Liver (tissue), 9 donors: ENCODE measurements around the gene ZNF423. TPM values are rescaled to one million over a fixed set of nuclear protein-coding genes. Genes with fewer than 3 reads are reported as not detected.

ENCODE experiments used
- DNase-seq: peaks from one replicate; pipeline ENCODE4 v3.0.0-alpha.2; 2017; ENCODE audit warnings: low spot score
- H3K27ac ChIP-seq, 2 donors: one replicate each; pipeline ENCODE4 v1.7.0; 2013; ENCODE audit warnings: inconsistent platforms in 2 of 2, low read length in 2 of 2, control low read depth in 1 of 2, low read depth in 1 of 2, mild to moderate bottlenecking in 1 of 2
- H3K27me3 ChIP-seq, 4 donors: one replicate each; pipeline versions ENCODE4 v1.6.1 to v1.7.0; 2013; ENCODE audit warnings: low read length in 3 of 4, inconsistent platforms in 1 of 4, mild to moderate bottlenecking in 1 of 4, moderate library complexity in 1 of 4; ENCODE audit not compliant: control insufficient read depth in 4 of 4, insufficient read depth in 4 of 4
- H3K36me3 ChIP-seq, 4 donors: one replicate each; pipeline versions ENCODE4 v1.6.1 to v1.7.0; 2013; ENCODE audit warnings: low read length in 3 of 4, mild to moderate bottlenecking in 3 of 4, low read depth in 1 of 4, moderate library complexity in 1 of 4; ENCODE audit not compliant: control insufficient read depth in 4 of 4, insufficient read depth in 3 of 4
- H3K4me1 ChIP-seq, 4 donors: one replicate each; pipeline versions ENCODE4 v1.6.1 to v1.7.0; 2013; ENCODE audit warnings: low read length in 3 of 4, mild to moderate bottlenecking in 3 of 4, moderate library complexity in 1 of 4; ENCODE audit not compliant: control insufficient read depth in 4 of 4, insufficient read depth in 4 of 4
- H3K4me3 ChIP-seq, 3 donors: one replicate each; pipeline versions ENCODE4 v1.6.1 to v1.7.0; 2013; ENCODE audit warnings: low read length in 3 of 3, control low read depth in 1 of 3, low read depth in 1 of 3, mild to moderate bottlenecking in 1 of 3
- H3K9ac ChIP-seq, 2 donors: one replicate each; pipeline ENCODE4 v1.7.0; 2013; ENCODE audit warnings: low read length in 2 of 2, mild to moderate bottlenecking in 2 of 2, moderate library complexity in 2 of 2, control low read depth in 1 of 2, low read depth in 1 of 2
- H3K9me3 ChIP-seq, 4 donors: one replicate each; pipeline versions ENCODE4 v1.6.1 to v1.7.0; 2013; ENCODE audit warnings: low read length in 3 of 4; ENCODE audit not compliant: control insufficient read depth in 4 of 4
- EGR1 ChIP-seq, 2 donors: IDR thresholded peaks; 2 replicates each; pipeline ENCODE4 v1.6.1; 2016 to 2018; ENCODE audit warnings: antibody characterized with exemption in 2 of 2, low read depth in 2 of 2
- FOXA2 ChIP-seq: IDR thresholded peaks from 2 replicates; pipeline ENCODE4 v1.6.1; 2016; ENCODE audit warnings: antibody characterized with exemption
- HNF4A ChIP-seq, 2 donors: conservative IDR thresholded peaks; 2 replicates each; pipeline ENCODE4 v1.6.1; 2016; ENCODE audit warnings: antibody characterized with exemption in 2 of 2, mild to moderate bottlenecking in 2 of 2
- HNF4G ChIP-seq: IDR thresholded peaks from 2 replicates; pipeline ENCODE4 v1.6.1; 2016; ENCODE audit warnings: antibody characterized with exemption
- JUND ChIP-seq, 2 donors: IDR thresholded peaks; 2 replicates each; pipeline ENCODE4 v1.6.1; 2016; ENCODE audit warnings: antibody characterized with exemption in 2 of 2
- NR2F2 ChIP-seq: IDR thresholded peaks from 2 replicates; pipeline ENCODE4 v1.6.1; 2016; ENCODE audit warnings: antibody characterized with exemption
- RAD21 ChIP-seq, 2 donors: IDR thresholded peaks; 2 replicates each; pipeline ENCODE4 v1.6.1; 2016; ENCODE audit warnings: antibody characterized with exemption in 2 of 2, mild to moderate bottlenecking in 2 of 2
- RXRA ChIP-seq, 2 donors: IDR thresholded peaks; 2 replicates each; pipeline ENCODE4 v1.6.1; 2017 to 2018; ENCODE audit warnings: antibody characterized with exemption in 2 of 2, mild to moderate bottlenecking in 1 of 2
- SP1 ChIP-seq: IDR thresholded peaks from 2 replicates; pipeline ENCODE4 v1.6.1; 2018; ENCODE audit warnings: antibody characterized with exemption, mild to moderate bottlenecking
- TAF1 ChIP-seq: conservative IDR thresholded peaks from 2 replicates; pipeline ENCODE4 v1.6.1; 2016; ENCODE audit warnings: antibody characterized with exemption, mild to moderate bottlenecking
- WGBS: extraction: QIAGEN DNeasy Blood & Tissue Kit; methylation state at CpG from one replicate; pipeline ENCODE4 v1.1.7; 2013; 5-methylcytosine and 5-hydroxymethylcytosine counted together
- polyA plus RNA-seq, 2 donors: library from polyadenylated mRNA; stranded (reverse) in 1 of 2; unstranded in 1 of 2; fragments of 200-250 nt in 1 of 2; fragments of >200 nt in 1 of 2; fragmentation: Nextera tagmentation in 1 of 2; extraction: Ambion mirVana in 1 of 2; gene quantifications; one replicate each; pipeline versions ENCODE4 v1.2.1 to v1.2.3, GENCODE V29; 2013 to 2015
- total RNA-seq, 2 donors: library from RNA; depleted of rRNA; stranded (reverse); fragments of >200 nt; gene quantifications; one replicate each; pipeline ENCODE4 v1.2.3, GENCODE V29; 2014
- TF ChIP-seq, protein P1 (sequence below): IDR thresholded peaks from 2 replicates; pipeline ENCODE4 v1.6.1; 2016; ENCODE audit warnings: antibody characterized with exemption
- TF ChIP-seq, protein P2 (sequence below): IDR thresholded peaks from 2 replicates; pipeline ENCODE4 v1.6.1; 2016; ENCODE audit warnings: antibody characterized with exemption
- TF ChIP-seq, protein P3 (sequence below): IDR thresholded peaks from 2 replicates; pipeline ENCODE4 v1.6.1; 2016; ENCODE audit warnings: antibody characterized with exemption
- TF ChIP-seq, protein P4 (sequence below): IDR thresholded peaks from 2 replicates; pipeline ENCODE4 v1.6.1; 2016; ENCODE audit warnings: antibody characterized with exemption, mild to moderate bottlenecking
- TF ChIP-seq, protein P5 (sequence below): fragments of 150-350 bp; IDR thresholded peaks from 2 replicates; pipeline ENCODE4 v1.5.1; 2017; ENCODE audit warnings: improper control_type of control experiment, low read depth, low read length; ENCODE audit not compliant: missing input control
- donor health status: healthy.
- donor health status: healthy.
- donor health status: healthy.
- donor health status: healthy.
- donor health status: healthy.

Gene ZNF423
- total and polyA plus RNA-seq, 4 donors, result 0.24 to 1.6 (median 0.39) TPM

DNA sequence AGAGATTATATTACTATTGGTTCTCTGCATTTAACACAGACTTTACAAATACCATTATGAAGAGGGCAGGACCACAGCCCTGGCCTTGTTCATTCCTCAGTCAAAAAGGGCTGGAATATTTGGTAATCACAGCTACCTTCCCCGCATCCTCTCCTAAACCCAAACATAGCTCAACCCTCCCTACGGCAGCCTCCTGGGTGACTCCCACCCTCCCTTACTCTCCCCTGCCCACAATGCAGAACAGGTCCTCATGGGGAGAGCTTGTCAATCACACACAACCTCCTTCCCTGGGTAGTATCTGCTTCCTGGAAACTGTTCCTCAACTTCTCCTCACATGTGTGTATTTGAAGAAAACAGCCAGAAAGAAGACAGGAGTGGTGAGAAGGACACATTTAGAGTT lies 258.1 kb downstream of the ZNF423 start:
- H3K36me3 ChIP-seq, result no peaks in the 10 kb centered on the region
- no peak for DNase-seq
- no peaks in the 10 kb centered on the region for H3K4me1 ChIP-seq
- no peak overlapping the region for H3K4me3 ChIP-seq
- no peaks in the 10 kb centered on the region for H3K27me3 ChIP-seq
- no peaks in the 10 kb centered on the region for H3K9me3 ChIP-seq
- WGBS, result 84% methylated on average over 2 of the region's 2 CpGs
- no peak overlapping the region for H3K9ac ChIP-seq
- TF ChIP-seq FOXA2 (no peak), SP1 (no peak), RXRA (IDR thresholded peaks at IDR 0.05) (no peak), HNF4A (conservative IDR thresholded peaks at IDR 0.05) (no peak)
- H3K27ac ChIP-seq, result no peak overlapping the region

DNA sequence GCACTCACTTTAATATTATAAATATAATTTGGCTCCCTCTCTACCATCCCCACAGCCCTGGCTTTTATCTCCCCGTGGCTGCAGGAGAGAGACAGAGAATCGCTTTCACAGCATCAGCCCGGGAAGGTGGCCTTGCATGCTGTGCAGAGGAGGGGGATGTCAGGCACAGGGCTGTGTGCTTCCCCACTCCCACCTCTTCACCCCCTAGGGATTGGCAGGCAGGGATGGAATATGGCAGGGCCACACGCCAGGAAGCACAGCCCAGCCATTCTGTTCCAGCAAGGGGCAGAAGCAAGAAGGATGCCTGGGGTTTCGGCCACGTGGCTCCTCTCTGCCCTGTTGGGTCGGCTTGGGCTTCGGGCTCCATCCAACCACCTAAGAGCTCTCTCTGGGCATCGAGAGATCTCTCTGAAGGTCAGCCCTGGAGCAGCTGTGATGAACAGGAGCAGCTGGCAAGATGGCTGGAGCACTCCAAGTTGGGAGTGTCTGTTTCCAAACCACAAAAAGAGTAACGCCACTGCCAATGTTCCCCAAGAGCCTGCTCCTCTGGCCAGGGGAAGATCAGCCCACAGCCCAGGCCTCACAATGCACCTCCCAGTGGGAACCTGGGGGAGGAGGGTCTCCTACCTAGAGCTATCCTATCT lies 259.1 kb downstream of the ZNF423 start:
- TF ChIP-seq FOXA2 (no peak), HNF4G (no peak), RAD21 (IDR thresholded peaks at IDR 0.05) (no peak), EGR1 (IDR thresholded peaks at IDR 0.05; ENCODE audit: low read depth in 2 of 2) (no peak)
- TF ChIP-seq, protein P1, sequence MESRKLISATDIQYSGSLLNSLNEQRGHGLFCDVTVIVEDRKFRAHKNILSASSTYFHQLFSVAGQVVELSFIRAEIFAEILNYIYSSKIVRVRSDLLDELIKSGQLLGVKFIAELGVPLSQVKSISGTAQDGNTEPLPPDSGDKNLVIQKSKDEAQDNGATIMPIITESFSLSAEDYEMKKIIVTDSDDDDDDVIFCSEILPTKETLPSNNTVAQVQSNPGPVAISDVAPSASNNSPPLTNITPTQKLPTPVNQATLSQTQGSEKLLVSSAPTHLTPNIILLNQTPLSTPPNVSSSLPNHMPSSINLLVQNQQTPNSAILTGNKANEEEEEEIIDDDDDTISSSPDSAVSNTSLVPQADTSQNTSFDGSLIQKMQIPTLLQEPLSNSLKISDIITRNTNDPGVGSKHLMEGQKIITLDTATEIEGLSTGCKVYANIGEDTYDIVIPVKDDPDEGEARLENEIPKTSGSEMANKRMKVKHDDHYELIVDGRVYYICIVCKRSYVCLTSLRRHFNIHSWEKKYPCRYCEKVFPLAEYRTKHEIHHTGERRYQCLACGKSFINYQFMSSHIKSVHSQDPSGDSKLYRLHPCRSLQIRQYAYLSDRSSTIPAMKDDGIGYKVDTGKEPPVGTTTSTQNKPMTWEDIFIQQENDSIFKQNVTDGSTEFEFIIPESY, result no peak
- TF ChIP-seq, protein P2, sequence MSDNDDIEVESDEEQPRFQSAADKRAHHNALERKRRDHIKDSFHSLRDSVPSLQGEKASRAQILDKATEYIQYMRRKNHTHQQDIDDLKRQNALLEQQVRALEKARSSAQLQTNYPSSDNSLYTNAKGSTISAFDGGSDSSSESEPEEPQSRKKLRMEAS, result no peak
- TF ChIP-seq, protein P3, sequence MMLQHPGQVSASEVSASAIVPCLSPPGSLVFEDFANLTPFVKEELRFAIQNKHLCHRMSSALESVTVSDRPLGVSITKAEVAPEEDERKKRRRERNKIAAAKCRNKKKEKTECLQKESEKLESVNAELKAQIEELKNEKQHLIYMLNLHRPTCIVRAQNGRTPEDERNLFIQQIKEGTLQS, result no peak
- H3K27me3 ChIP-seq, result no peaks in the 10 kb centered on the region
- H3K36me3 ChIP-seq, result no peaks in the 10 kb centered on the region
- no peak for DNase-seq
- H3K9ac ChIP-seq, result no peak overlapping the region
- 71% methylated on average over 10 of the region's 10 CpGs for WGBS
- H3K4me3 ChIP-seq, result no peak overlapping the region
- no peaks in the 10 kb centered on the region for H3K4me1 ChIP-seq
- H3K27ac ChIP-seq, result no peak overlapping the region
- H3K9me3 ChIP-seq, result no peaks in the 10 kb centered on the region

DNA sequence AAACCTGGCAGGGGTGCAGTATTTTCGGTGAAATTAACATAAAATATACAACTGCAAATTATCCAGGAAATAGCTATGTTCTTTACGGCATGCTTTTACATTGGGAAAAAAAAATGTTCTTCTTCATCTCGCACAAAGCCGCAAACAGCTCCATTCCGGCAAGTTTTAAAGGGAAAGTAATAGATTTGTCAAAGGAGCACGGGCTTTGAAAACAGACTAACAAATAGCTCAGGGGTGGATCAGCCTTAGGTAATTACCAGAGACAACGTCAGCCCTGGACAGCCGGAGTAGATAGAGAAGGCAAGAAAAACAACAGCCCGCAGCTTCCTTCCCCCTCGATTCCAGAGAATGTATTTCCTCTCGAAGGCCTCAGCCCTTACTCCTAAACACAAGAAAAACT lies 259.8 kb downstream of the ZNF423 start:
- H3K9me3 ChIP-seq, result no peaks in the 10 kb centered on the region
- H3K9ac ChIP-seq, result no peak overlapping the region
- no peak overlapping the region for H3K4me3 ChIP-seq
- H3K27ac ChIP-seq, result no peak overlapping the region
- no peaks in the 10 kb centered on the region for H3K36me3 ChIP-seq
- no peaks in the 10 kb centered on the region for H3K4me1 ChIP-seq
- DNase-seq, result no peak
- no peaks in the 10 kb centered on the region for H3K27me3 ChIP-seq
- 40% methylated on average over 11 of the region's 11 CpGs for WGBS
- TF ChIP-seq FOXA2 (no peak), TAF1 (no peak), SP1 (no peak), NR2F2 (no peak), JUND (IDR thresholded peaks at IDR 0.05) (no peak)
- TF ChIP-seq, protein P4, sequence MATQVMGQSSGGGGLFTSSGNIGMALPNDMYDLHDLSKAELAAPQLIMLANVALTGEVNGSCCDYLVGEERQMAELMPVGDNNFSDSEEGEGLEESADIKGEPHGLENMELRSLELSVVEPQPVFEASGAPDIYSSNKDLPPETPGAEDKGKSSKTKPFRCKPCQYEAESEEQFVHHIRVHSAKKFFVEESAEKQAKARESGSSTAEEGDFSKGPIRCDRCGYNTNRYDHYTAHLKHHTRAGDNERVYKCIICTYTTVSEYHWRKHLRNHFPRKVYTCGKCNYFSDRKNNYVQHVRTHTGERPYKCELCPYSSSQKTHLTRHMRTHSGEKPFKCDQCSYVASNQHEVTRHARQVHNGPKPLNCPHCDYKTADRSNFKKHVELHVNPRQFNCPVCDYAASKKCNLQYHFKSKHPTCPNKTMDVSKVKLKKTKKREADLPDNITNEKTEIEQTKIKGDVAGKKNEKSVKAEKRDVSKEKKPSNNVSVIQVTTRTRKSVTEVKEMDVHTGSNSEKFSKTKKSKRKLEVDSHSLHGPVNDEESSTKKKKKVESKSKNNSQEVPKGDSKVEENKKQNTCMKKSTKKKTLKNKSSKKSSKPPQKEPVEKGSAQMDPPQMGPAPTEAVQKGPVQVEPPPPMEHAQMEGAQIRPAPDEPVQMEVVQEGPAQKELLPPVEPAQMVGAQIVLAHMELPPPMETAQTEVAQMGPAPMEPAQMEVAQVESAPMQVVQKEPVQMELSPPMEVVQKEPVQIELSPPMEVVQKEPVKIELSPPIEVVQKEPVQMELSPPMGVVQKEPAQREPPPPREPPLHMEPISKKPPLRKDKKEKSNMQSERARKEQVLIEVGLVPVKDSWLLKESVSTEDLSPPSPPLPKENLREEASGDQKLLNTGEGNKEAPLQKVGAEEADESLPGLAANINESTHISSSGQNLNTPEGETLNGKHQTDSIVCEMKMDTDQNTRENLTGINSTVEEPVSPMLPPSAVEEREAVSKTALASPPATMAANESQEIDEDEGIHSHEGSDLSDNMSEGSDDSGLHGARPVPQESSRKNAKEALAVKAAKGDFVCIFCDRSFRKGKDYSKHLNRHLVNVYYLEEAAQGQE, result no peak
- TF ChIP-seq, protein P5, sequence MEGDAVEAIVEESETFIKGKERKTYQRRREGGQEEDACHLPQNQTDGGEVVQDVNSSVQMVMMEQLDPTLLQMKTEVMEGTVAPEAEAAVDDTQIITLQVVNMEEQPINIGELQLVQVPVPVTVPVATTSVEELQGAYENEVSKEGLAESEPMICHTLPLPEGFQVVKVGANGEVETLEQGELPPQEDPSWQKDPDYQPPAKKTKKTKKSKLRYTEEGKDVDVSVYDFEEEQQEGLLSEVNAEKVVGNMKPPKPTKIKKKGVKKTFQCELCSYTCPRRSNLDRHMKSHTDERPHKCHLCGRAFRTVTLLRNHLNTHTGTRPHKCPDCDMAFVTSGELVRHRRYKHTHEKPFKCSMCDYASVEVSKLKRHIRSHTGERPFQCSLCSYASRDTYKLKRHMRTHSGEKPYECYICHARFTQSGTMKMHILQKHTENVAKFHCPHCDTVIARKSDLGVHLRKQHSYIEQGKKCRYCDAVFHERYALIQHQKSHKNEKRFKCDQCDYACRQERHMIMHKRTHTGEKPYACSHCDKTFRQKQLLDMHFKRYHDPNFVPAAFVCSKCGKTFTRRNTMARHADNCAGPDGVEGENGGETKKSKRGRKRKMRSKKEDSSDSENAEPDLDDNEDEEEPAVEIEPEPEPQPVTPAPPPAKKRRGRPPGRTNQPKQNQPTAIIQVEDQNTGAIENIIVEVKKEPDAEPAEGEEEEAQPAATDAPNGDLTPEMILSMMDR, result no peak
- TF ChIP-seq, protein P2, result no peak
